Natural killer cell (primary cell): Measurements from ENCODE around the gene SEMA5A. TPM values are rescaled to one million over a fixed set of nuclear protein-coding genes. Genes with fewer than 3 reads are reported as not detected.
A peak's percentile ranks its signal among the peaks of the same experiment; 100 is the strongest.

Experiments used
- ATAC-seq, 3 donors: fragments of 150-1000 bp in 2 of 3; fragments of 200-7000 bp in 1 of 3; cut with Tn5 transposase; 1 replicate in 1 of 3; 2 replicates in 2 of 3; pipeline ENCODE4 v1.10.0; 2021; ENCODE audit warnings: mild to moderate bottlenecking in 2 of 3, moderate library complexity in 2 of 3
- DNase-seq, 2 donors: peaks; one replicate each; pipeline versions ENCODE4 v3.0.0 to v3.0.0-alpha.2; 2013 to 2021; ENCODE audit warnings: mixed read lengths in 1 of 2
- H3K27ac ChIP-seq: one replicate; pipeline ENCODE4 v1.5.1; 2013; ENCODE audit warnings: mild to moderate bottlenecking, low read length
- H3K27me3 ChIP-seq: one replicate; pipeline ENCODE4 v1.6.1; 2013; ENCODE audit warnings: low read length; ENCODE audit not compliant: control insufficient read depth, insufficient read depth
- H3K36me3 ChIP-seq: one replicate; pipeline ENCODE4 v1.6.1; 2013; ENCODE audit warnings: low read length; ENCODE audit not compliant: control insufficient read depth, insufficient read depth
- H3K4me1 ChIP-seq: one replicate; pipeline ENCODE4 v1.6.1; 2013; ENCODE audit warnings: low read length; ENCODE audit not compliant: control insufficient read depth, insufficient read depth
- H3K4me3 ChIP-seq: one replicate; pipeline ENCODE4 v1.5.1; 2013; ENCODE audit warnings: low read length
- H3K9me3 ChIP-seq: one replicate; pipeline ENCODE4 v1.6.1; 2013; ENCODE audit warnings: low read length; ENCODE audit not compliant: control insufficient read depth, insufficient read depth
- H3K27ac Mint-ChIP-seq, 2 donors: one replicate each; pipeline ENCODE4 v1.8.0; 2022; ENCODE audit warnings: mild to moderate bottlenecking in 2 of 2, mixed read lengths in 2 of 2, moderate library complexity in 1 of 2
- H3K27me3 Mint-ChIP-seq, 2 donors: one replicate each; pipeline ENCODE4 v1.8.0; 2022; ENCODE audit warnings: low read depth in 2 of 2, mixed read lengths in 2 of 2
- H3K36me3 Mint-ChIP-seq: one replicate; pipeline ENCODE4 v1.8.0; 2022; ENCODE audit warnings: mixed read lengths
- H3K4me1 Mint-ChIP-seq, 2 donors: one replicate each; pipeline ENCODE4 v1.8.0; 2022; ENCODE audit warnings: mixed read lengths in 2 of 2
- H3K4me3 Mint-ChIP-seq: one replicate; pipeline ENCODE4 v1.8.0; 2022; ENCODE audit warnings: mild to moderate bottlenecking, moderate library complexity, mixed read lengths
- H3K9me3 Mint-ChIP-seq, 2 donors: one replicate each; pipeline ENCODE4 v1.8.0; 2022; ENCODE audit warnings: mixed read lengths in 2 of 2
- WGBS: methylation state at CpG from one replicate; pipeline ENCODE4 v1.1.7; 2013; ENCODE audit warnings: missing lambda C conversion rate; ENCODE audit not compliant: insufficient coverage; 5-methylcytosine and 5-hydroxymethylcytosine counted together
- intact Hi-C: fragments of 100-400 bp; cut with micrococcal nuclease; formaldehyde crosslinking; loops from one replicate; pipeline ENCODE4 v1.14.2; 2022
- total RNA-seq, 4 donors: library from RNA; stranded (reverse); fragments of 120-200 nt in 1 of 4; gene quantifications; one replicate each; pipeline versions ENCODE4 v1.2.3 to v1.2.4, GENCODE V29; 2013 to 2022
- TF ChIP-seq, protein P1 (sequence below): fragments of 200-600 bp; IDR thresholded peaks from one replicate; pipeline ENCODE4 v1.8.0; 2022; ENCODE audit warnings: antibody characterized with exemption

SEMA5A gene
- total RNA-seq, 3 donors from 2014 or later (not counting 1 experiment from before 2014, with no cell fraction given): 0.15 TPM; not detected in 2

DNA sequence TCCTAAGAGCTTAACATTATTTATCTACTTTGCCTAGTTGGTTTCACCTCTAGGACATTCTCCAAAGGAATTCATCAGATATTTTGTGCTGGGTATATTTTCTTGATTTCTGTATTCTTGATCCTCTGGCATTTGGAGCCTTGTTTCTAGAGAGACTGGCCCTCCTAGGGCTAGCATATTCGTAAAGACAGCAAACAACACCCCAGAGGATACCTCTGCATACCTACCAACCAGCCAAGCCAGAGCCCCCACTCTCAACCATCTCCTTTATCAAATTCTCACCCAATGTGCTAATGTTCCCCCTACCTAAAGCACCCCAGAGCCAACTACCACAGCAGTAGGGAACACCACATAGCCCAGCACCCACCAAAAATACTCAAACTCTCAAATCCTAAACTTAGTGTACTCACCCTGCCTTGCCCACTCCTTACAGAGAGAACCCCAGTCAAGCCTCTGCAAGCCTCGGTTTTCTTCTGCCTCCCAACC, 149.5 kb downstream of the SEMA5A start:
- H3K36me3 Mint-ChIP-seq: no peaks in the 10 kb centered on the region
- DNase-seq (no peak), ATAC-seq (no peak)
- H3K9me3 Mint-ChIP-seq: peaks cover 6 to 13% of the 10 kb centered on the region in 2 donors
- 55% methylated on average over 2 of the region's 2 CpGs for WGBS
- TF ChIP-seq, protein P1, sequence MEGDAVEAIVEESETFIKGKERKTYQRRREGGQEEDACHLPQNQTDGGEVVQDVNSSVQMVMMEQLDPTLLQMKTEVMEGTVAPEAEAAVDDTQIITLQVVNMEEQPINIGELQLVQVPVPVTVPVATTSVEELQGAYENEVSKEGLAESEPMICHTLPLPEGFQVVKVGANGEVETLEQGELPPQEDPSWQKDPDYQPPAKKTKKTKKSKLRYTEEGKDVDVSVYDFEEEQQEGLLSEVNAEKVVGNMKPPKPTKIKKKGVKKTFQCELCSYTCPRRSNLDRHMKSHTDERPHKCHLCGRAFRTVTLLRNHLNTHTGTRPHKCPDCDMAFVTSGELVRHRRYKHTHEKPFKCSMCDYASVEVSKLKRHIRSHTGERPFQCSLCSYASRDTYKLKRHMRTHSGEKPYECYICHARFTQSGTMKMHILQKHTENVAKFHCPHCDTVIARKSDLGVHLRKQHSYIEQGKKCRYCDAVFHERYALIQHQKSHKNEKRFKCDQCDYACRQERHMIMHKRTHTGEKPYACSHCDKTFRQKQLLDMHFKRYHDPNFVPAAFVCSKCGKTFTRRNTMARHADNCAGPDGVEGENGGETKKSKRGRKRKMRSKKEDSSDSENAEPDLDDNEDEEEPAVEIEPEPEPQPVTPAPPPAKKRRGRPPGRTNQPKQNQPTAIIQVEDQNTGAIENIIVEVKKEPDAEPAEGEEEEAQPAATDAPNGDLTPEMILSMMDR: no peak
- H3K4me1 Mint-ChIP-seq: no peaks in the 10 kb centered on the region
- Histone ChIP-seq H3K4me1 (no peaks in the 10 kb centered on the region), H3K27ac (no peak overlapping the region), H3K27me3 (no peaks in the 10 kb centered on the region), H3K36me3 (no peaks in the 10 kb centered on the region), H3K9me3 (no peaks in the 10 kb centered on the region), H3K4me3 (no peak overlapping the region)
- H3K27me3 Mint-ChIP-seq: no peaks in the 10 kb centered on the region
- H3K27ac Mint-ChIP-seq: no peak overlapping the region
- no peak overlapping the region for H3K4me3 Mint-ChIP-seq
- intact Hi-C loops: no loop called here

DNA sequence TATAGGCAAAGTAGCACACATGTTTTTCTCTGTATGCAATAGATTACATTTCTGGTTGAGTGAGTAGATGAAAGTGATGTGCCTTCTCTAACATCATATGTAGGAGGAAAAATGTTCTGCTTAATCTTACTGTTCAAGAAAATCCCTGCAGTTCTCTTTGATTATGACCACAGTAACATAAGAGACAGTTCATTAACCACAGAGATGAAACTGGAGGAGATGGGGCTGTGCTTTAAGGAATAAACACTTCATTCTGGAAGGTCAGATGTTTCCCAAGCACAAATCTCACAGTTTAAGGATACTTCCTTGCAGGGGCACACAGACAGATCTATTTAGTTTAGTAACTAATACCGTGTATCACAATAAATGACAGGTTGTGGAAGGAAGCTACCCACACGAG, 150.2 kb downstream of the SEMA5A start:
- no peak for DNase-seq
- Histone ChIP-seq H3K27me3 (no peaks in the 10 kb centered on the region), H3K4me3 (no peak overlapping the region), H3K36me3 (no peaks in the 10 kb centered on the region), H3K4me1 (no peaks in the 10 kb centered on the region), H3K27ac (no peak overlapping the region), H3K9me3 (no peaks in the 10 kb centered on the region)
- no peak for ATAC-seq
- peaks cover 6 to 13% of the 10 kb centered on the region in 2 donors for H3K9me3 Mint-ChIP-seq
- intact Hi-C loops: no loop called here
- H3K27me3 Mint-ChIP-seq: no peaks in the 10 kb centered on the region
- no peak overlapping the region for H3K4me3 Mint-ChIP-seq
- WGBS: 61% methylated on average over 2 of the region's 2 CpGs
- no peak overlapping the region for H3K27ac Mint-ChIP-seq
- no peaks in the 10 kb centered on the region for H3K4me1 Mint-ChIP-seq
- TF ChIP-seq, protein P1: no peak
- H3K36me3 Mint-ChIP-seq: no peaks in the 10 kb centered on the region

DNA sequence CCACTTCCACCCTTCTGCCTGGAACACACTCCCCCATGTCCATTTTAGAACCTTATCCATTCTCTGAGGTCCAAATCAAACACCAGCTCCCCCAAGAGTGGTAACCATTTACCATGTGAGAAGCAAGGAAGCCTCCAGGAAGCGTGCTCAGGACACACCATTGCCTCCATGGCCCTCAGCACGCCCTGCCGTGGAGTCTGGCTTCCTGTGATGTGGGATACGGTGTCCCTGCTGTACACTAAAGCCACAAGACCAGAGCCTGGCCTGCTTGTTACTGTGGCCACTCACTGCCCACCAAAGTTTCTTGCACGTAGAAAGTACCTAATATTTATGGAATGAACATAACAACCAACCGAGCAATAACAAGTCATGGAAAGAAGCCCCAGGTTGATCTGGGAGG, 151.7 kb downstream of the SEMA5A start:
- ATAC-seq: peak in 1 of 3 donors; percentile 35
- no peaks in the 10 kb centered on the region for H3K36me3 Mint-ChIP-seq
- DNase-seq: no peak
- Histone ChIP-seq H3K4me1 (no peaks in the 10 kb centered on the region), H3K9me3 (no peaks in the 10 kb centered on the region), H3K4me3 (no peak overlapping the region), H3K36me3 (no peaks in the 10 kb centered on the region), H3K27ac (no peak overlapping the region), H3K27me3 (no peaks in the 10 kb centered on the region)
- H3K4me3 Mint-ChIP-seq: no peak overlapping the region
- intact Hi-C loops: no loop called here
- peaks cover 10 to 19% of the 10 kb centered on the region in 2 donors for H3K9me3 Mint-ChIP-seq
- H3K4me1 Mint-ChIP-seq: no peaks in the 10 kb centered on the region
- H3K27ac Mint-ChIP-seq: no peak overlapping the region
- TF ChIP-seq, protein P1: no peak
- no peaks in the 10 kb centered on the region for H3K27me3 Mint-ChIP-seq
- 80% methylated on average over 5 of the region's 6 CpGs for WGBS

DNA sequence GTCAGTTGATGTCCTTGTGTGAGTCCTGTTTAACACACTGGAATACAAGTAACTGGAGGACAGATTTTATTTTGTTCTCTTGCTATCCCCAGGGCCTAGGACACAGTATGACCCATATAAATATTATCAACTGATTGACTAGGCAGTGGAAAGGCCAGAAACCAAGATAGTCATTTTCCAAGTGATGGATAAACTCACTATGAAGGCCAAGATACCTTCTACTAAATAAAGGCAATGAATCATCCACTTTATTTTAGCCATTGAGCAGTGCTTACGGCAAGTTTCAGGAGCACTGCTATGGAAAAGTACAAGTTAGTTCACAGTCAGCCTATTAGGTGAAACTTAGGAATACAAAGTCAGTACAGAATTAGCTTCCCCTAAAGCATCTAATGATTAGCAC, 153.2 kb downstream of the SEMA5A start:
- Histone ChIP-seq H3K4me1 (no peaks in the 10 kb centered on the region), H3K27ac (no peak overlapping the region), H3K36me3 (no peaks in the 10 kb centered on the region), H3K9me3 (no peaks in the 10 kb centered on the region), H3K27me3 (no peaks in the 10 kb centered on the region), H3K4me3 (no peak overlapping the region)
- ATAC-seq (no peak), DNase-seq (no peak)
- WGBS: 85% methylated on average over 1 of the region's 1 CpG
- Mint-ChIP-seq H3K4me3 (no peak overlapping the region), H3K4me1 (no peaks in the 10 kb centered on the region), H3K9me3 (peaks cover 12 to 17% of the 10 kb centered on the region in 2 donors), H3K27ac (no peak overlapping the region), H3K27me3 (no peaks in the 10 kb centered on the region), H3K36me3 (no peaks in the 10 kb centered on the region)
- intact Hi-C loops: no loop called here
- TF ChIP-seq, protein P1: no peak
